ENCODE measurements around the gene NAV2. TPM values are rescaled to one million over a fixed set of nuclear protein-coding genes. Genes with fewer than 3 reads are reported as not detected.

The NAV2 gene
- total and polyA plus RNA-seq, 2 donors (not counting 1 experiment from before 2014, with no cell fraction given), result 8.1 to 14.0 TPM

DNA sequence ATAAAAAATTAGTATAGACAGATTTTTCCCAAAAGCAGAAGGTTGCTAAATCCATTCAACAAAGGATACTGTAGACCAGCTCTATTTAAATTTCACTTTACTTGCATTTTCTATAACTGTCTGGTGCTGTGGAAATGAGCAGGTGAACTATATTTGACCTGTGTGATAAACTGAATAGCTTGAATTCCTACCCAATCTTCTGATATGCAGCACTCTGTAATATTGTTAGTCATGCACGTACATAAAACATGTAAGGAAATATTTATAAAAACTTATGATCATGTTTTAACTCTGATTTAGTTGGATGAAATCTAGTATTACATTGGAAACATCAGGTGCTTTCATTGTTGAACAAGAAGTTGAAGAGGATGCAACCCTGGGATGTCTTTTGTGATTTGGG lies 234.0 kb downstream of the NAV2 start:
- Histone ChIP-seq H3K4me1 (ENCODE audit: control insufficient read depth, extremely low read depth, insufficient read depth, low read length) (peaks cover 1% of the 10 kb centered on the region), H3K4me2 (ENCODE audit: extremely low read depth, insufficient read depth, low read length) (no peak overlapping the region), H3K36me3 (ENCODE audit: control insufficient read depth, insufficient read depth, low read length) (peaks cover 21% of the 10 kb centered on the region), H3K9me3 (ENCODE audit: control insufficient read depth, insufficient read depth, low read depth, low read length) (no peaks in the 10 kb centered on the region), H3K4me3 (replicated peaks in 1 of 4; ENCODE audit: control extremely low read depth in 1 of 4, insufficient read depth in 1 of 4, low read depth in 3 of 4, low read length in 4 of 4) (no peak overlapping the region), H3K9ac (ENCODE audit: insufficient read depth, low read length) (no peak overlapping the region), H4K20me1 (ENCODE audit: control insufficient read depth, extremely low read depth, insufficient read depth, low read length) (no peaks in the 10 kb centered on the region), H3K27me3 (ENCODE audit: control insufficient read depth, insufficient read depth, low read length) (no peaks in the 10 kb centered on the region), H3K27ac (ENCODE audit: insufficient read depth, low read length) (no peak overlapping the region), H3K79me2 (ENCODE audit: control insufficient read depth, insufficient read depth, low read length) (no peaks in the 10 kb centered on the region), H2AFZ (ENCODE audit: low read length) (no peak overlapping the region)
- DNase-seq (ENCODE audit: low read depth in 2 of 2), result peak in 1 of 2 donors; percentile 46
- TF ChIP-seq, protein P1, sequence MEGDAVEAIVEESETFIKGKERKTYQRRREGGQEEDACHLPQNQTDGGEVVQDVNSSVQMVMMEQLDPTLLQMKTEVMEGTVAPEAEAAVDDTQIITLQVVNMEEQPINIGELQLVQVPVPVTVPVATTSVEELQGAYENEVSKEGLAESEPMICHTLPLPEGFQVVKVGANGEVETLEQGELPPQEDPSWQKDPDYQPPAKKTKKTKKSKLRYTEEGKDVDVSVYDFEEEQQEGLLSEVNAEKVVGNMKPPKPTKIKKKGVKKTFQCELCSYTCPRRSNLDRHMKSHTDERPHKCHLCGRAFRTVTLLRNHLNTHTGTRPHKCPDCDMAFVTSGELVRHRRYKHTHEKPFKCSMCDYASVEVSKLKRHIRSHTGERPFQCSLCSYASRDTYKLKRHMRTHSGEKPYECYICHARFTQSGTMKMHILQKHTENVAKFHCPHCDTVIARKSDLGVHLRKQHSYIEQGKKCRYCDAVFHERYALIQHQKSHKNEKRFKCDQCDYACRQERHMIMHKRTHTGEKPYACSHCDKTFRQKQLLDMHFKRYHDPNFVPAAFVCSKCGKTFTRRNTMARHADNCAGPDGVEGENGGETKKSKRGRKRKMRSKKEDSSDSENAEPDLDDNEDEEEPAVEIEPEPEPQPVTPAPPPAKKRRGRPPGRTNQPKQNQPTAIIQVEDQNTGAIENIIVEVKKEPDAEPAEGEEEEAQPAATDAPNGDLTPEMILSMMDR (conservative IDR thresholded peaks at IDR 0.05 in 1 of 2, IDR thresholded peaks at IDR 0.05 in 1 of 2; ENCODE audit: low read depth in 1 of 2, low read length in 2 of 2), result no peak
- TF ChIP-seq EZH2 (IDR thresholded peaks at IDR 0.05; ENCODE audit: low read length, missing control alignments), result no peak

DNA sequence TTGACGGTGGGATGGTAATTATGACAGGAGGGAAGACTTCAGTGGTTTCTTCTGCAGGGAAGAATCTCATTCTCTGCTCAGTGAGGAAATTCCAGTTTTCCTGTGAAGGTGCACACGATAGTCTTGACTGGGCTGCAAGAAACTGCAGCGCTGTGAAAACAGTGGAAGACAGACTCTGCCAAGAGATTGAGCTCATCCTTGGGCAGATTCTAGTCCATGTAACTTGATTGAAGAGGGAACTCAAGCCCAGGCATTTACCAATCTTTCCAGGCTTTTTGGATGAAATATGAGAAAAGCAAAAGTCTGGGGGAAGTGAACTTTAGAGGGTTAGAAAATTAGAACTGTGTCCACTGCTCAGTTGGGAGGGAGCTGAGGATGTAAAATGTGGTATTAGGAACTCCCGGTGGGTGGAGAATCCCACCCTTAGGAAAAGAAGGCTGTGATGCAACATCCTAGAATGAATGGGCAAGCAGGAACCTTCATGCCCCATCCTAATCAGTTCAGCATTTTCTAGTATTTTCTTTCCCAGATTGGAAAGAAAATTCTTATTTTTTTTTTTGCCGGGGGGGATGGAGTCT lies 235.0 kb downstream of the NAV2 start:
- H3K9me3 ChIP-seq (ENCODE audit: control insufficient read depth, insufficient read depth, low read depth, low read length), result no peaks in the 10 kb centered on the region

DNA sequence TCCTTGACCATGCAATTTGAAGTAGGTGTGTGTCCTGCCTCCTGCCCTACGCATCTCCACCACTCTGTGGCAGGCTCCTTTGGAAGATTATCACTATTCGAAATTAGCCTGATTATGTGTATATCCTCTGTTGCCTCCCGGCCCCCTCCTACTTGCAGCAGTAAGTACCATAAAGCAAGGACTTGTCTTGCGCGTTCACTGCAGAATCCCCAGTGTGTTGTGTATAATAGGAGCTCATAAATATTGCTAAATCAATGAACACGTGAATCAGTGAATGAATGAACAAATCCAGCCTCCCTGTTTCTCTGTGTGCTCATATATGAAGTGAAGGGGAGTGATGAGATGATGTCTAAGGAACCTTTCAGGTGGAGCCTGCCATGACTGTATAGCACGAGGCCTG lies 237.0 kb downstream of the NAV2 start:
- TF ChIP-seq, protein P1 (conservative IDR thresholded peaks at IDR 0.05 in 1 of 2, IDR thresholded peaks at IDR 0.05 in 1 of 2; ENCODE audit: low read depth in 1 of 2, low read length in 2 of 2), result no peak
- TF ChIP-seq EZH2 (IDR thresholded peaks at IDR 0.05; ENCODE audit: low read length, missing control alignments), result no peak

More for the DNA sequence above, 235.0 kb downstream of the NAV2 start:
- no peak overlapping the region for H3K4me2 ChIP-seq (ENCODE audit: extremely low read depth, insufficient read depth, low read length)
- no peaks in the 10 kb centered on the region for H3K79me2 ChIP-seq (ENCODE audit: control insufficient read depth, insufficient read depth, low read length)
- no peaks in the 10 kb centered on the region for H4K20me1 ChIP-seq (ENCODE audit: control insufficient read depth, extremely low read depth, insufficient read depth, low read length)
- no peak overlapping the region for H3K9ac ChIP-seq (ENCODE audit: insufficient read depth, low read length)
- no peak for DNase-seq (ENCODE audit: low read depth in 2 of 2)
- no peak overlapping the region for H2AFZ ChIP-seq (ENCODE audit: low read length)
- H3K36me3 ChIP-seq (ENCODE audit: control insufficient read depth, insufficient read depth, low read length), result peaks cover 18% of the 10 kb centered on the region
- H3K4me1 ChIP-seq (ENCODE audit: control insufficient read depth, extremely low read depth, insufficient read depth, low read length), result peaks cover 2% of the 10 kb centered on the region
- H3K27ac ChIP-seq (ENCODE audit: insufficient read depth, low read length), result no peak overlapping the region
- no peak overlapping the region for H3K4me3 ChIP-seq (replicated peaks in 1 of 4; ENCODE audit: control extremely low read depth in 1 of 4, insufficient read depth in 1 of 4, low read depth in 3 of 4, low read length in 4 of 4)
- no peaks in the 10 kb centered on the region for H3K27me3 ChIP-seq (ENCODE audit: control insufficient read depth, insufficient read depth, low read length)
- TF ChIP-seq, protein P1 (conservative IDR thresholded peaks at IDR 0.05 in 1 of 2, IDR thresholded peaks at IDR 0.05 in 1 of 2; ENCODE audit: low read depth in 1 of 2, low read length in 2 of 2), result no peak
- TF ChIP-seq EZH2 (IDR thresholded peaks at IDR 0.05; ENCODE audit: low read length, missing control alignments), result no peak

More for the DNA sequence above, 237.0 kb downstream of the NAV2 start:
- Histone ChIP-seq H3K27me3 (ENCODE audit: control insufficient read depth, insufficient read depth, low read length) (no peaks in the 10 kb centered on the region), H4K20me1 (ENCODE audit: control insufficient read depth, extremely low read depth, insufficient read depth, low read length) (no peaks in the 10 kb centered on the region), H3K27ac (ENCODE audit: insufficient read depth, low read length) (no peak overlapping the region), H2AFZ (ENCODE audit: low read length) (no peak overlapping the region), H3K9me3 (ENCODE audit: control insufficient read depth, insufficient read depth, low read depth, low read length) (no peaks in the 10 kb centered on the region), H3K4me2 (ENCODE audit: extremely low read depth, insufficient read depth, low read length) (no peak overlapping the region), H3K79me2 (ENCODE audit: control insufficient read depth, insufficient read depth, low read length) (peaks cover 6% of the 10 kb centered on the region), H3K4me3 (replicated peaks in 1 of 4; ENCODE audit: control extremely low read depth in 1 of 4, insufficient read depth in 1 of 4, low read depth in 3 of 4, low read length in 4 of 4) (no peak overlapping the region), H3K4me1 (ENCODE audit: control insufficient read depth, extremely low read depth, insufficient read depth, low read length) (peaks cover 15% of the 10 kb centered on the region), H3K36me3 (ENCODE audit: control insufficient read depth, insufficient read depth, low read length) (peaks cover 18% of the 10 kb centered on the region), H3K9ac (ENCODE audit: insufficient read depth, low read length) (no peak overlapping the region)
- no peak for DNase-seq (ENCODE audit: low read depth in 2 of 2)
